ENCODE measurements around the gene LPP.

The LPP gene

GRCh38 chr3:188473045-188473444 lies 319.1 kb downstream of the LPP start:
- H3K27me3 ChIP-seq (replicated peaks) = no peaks in the 10 kb centered on the region
- H3K4me3 ChIP-seq (ENCODE audit: low read depth, low read length) = no peak overlapping the region
- TF ChIP-seq CTCF (IDR thresholded peaks at IDR 0.05; ENCODE audit: low read depth, low read length, missing control alignments) = no peak
- DNase-seq = no peak
- no peaks in the 10 kb centered on the region for H3K36me3 ChIP-seq (replicated peaks)
- in situ Hi-C loops (cut with HindIII; ENCODE audit: low pct_ligation_motif_present, low sequenced_read_pairs) = no loop called here
- no peak overlapping the region for H3K27ac ChIP-seq

- in situ Hi-C loops (cut with HindIII; ENCODE audit: low pct_ligation_motif_present, low sequenced_read_pairs) = no loop called here
- H3K4me3 ChIP-seq (ENCODE audit: low read depth, low read length) = no peak overlapping the region
- H3K36me3 ChIP-seq (replicated peaks) = no peaks in the 10 kb centered on the region
- H3K27me3 ChIP-seq (replicated peaks) = no peaks in the 10 kb centered on the region
- no peak for TF ChIP-seq CTCF (IDR thresholded peaks at IDR 0.05; ENCODE audit: low read depth, low read length, missing control alignments)
- DNase-seq = no peak
- no peak overlapping the region for H3K27ac ChIP-seq
Observed at GRCh38 chr3:188473591-188474288, 319.8 kb downstream of the LPP start.

- in situ Hi-C loops (cut with HindIII; ENCODE audit: low pct_ligation_motif_present, low sequenced_read_pairs) = no loop called here
- no peak overlapping the region for H3K27ac ChIP-seq
- H3K36me3 ChIP-seq (replicated peaks) = no peaks in the 10 kb centered on the region
- TF ChIP-seq CTCF (IDR thresholded peaks at IDR 0.05; ENCODE audit: low read depth, low read length, missing control alignments) = no peak
- H3K4me3 ChIP-seq (ENCODE audit: low read depth, low read length) = no peak overlapping the region
- no peaks in the 10 kb centered on the region for H3K27me3 ChIP-seq (replicated peaks)
- no peak for DNase-seq
Observed at GRCh38 chr3:188476935-188477334, 323.0 kb downstream of the LPP start.

GRCh38 chr3:188480011-188480410 lies 326.1 kb downstream of the LPP start:
- no peak for TF ChIP-seq CTCF (IDR thresholded peaks at IDR 0.05; ENCODE audit: low read depth, low read length, missing control alignments)
- no peak overlapping the region for H3K4me3 ChIP-seq (ENCODE audit: low read depth, low read length)
- no peak overlapping the region for H3K27ac ChIP-seq
- DNase-seq = no peak
- no peaks in the 10 kb centered on the region for H3K27me3 ChIP-seq (replicated peaks)
- in situ Hi-C loops (cut with HindIII; ENCODE audit: low pct_ligation_motif_present, low sequenced_read_pairs) = no loop called here
- H3K36me3 ChIP-seq (replicated peaks) = no peaks in the 10 kb centered on the region

GRCh38 chr3:188482929-188483328 lies 329.0 kb downstream of the LPP start:
- Histone ChIP-seq H3K4me3 (ENCODE audit: low read depth, low read length) (no peak overlapping the region), H3K27me3 (replicated peaks) (no peaks in the 10 kb centered on the region), H3K36me3 (replicated peaks) (no peaks in the 10 kb centered on the region), H3K27ac (no peak overlapping the region)
- no peak for DNase-seq
- in situ Hi-C loops (cut with HindIII; ENCODE audit: low pct_ligation_motif_present, low sequenced_read_pairs) = no loop called here
- TF ChIP-seq CTCF (IDR thresholded peaks at IDR 0.05; ENCODE audit: low read depth, low read length, missing control alignments) = no peak

GRCh38 chr3:188486126-188486525 lies 332.2 kb downstream of the LPP start:
- H3K27ac ChIP-seq = peak overlapping the region; percentile 68
- in situ Hi-C loops (cut with HindIII; ENCODE audit: low pct_ligation_motif_present, low sequenced_read_pairs) = no loop called here
- DNase-seq = peak; percentile 47
- no peaks in the 10 kb centered on the region for H3K27me3 ChIP-seq (replicated peaks)
- H3K4me3 ChIP-seq (ENCODE audit: low read depth, low read length) = no peak overlapping the region
- H3K36me3 ChIP-seq (replicated peaks) = no peaks in the 10 kb centered on the region
- TF ChIP-seq CTCF (IDR thresholded peaks at IDR 0.05; ENCODE audit: low read depth, low read length, missing control alignments) = no peak
